ENCODE data around the gene MEGF11. TPM values are rescaled to one million over a fixed set of nuclear protein-coding genes. Genes with fewer than 3 reads are reported as not detected.
A peak's percentile ranks its signal among the peaks of the same experiment; 100 is the strongest.

The MEGF11 gene
- total RNA-seq, 5 donors from 2014 or later (not counting 1 experiment from before 2014, with no cell fraction given): 0.20 TPM; not detected in 4

GRCh38 chr15:65887565-65887964 is 366.0 kb downstream of the MEGF11 start:
- peak in 27 of 35 experiments; percentile 10 to 76 (median 36) for DNase-seq
- Mint-ChIP-seq H3K27me3 (no peaks in the 10 kb centered on the region), H3K9me3 (no peaks in the 10 kb centered on the region), H3K4me3 (peak overlapping the region; percentile 11 to 65 (median 29)), H3K4me1 (peaks cover 65 to 82% (median 76%) of the 10 kb centered on the region in 3 donors), H3K36me3 (peaks cover 53% of the 10 kb centered on the region), H3K27ac (peak overlapping the region; percentile 88 to 93)
- H3K27ac ChIP-seq (ENCODE audit: low read length): peak overlapping the region; percentile 50
- H3K27me3 ChIP-seq (replicated peaks in 1 of 2; ENCODE audit: control insufficient read depth in 2 of 2, extremely low read depth in 1 of 2, insufficient read depth in 2 of 2, low read length in 1 of 2): no peaks in the 10 kb centered on the region
- H3K4me1 ChIP-seq (ENCODE audit: control insufficient read depth in 1 of 2, extremely low read depth in 1 of 2, insufficient read depth in 2 of 2, low read length in 2 of 2): peaks cover 16 to 46% of the 10 kb centered on the region in 2 experiments
- POLR2A ChIA-PET: interaction anchor here (0.6 to 0.7 kb wide), 3 partner anchors 19 to 584 kb away, joined by 3 to 4 read pairs (median 3); no protein-coding TSS in a partner anchor
- no peak overlapping the region for H3K4me3 ChIP-seq (ENCODE audit: control insufficient read depth in 1 of 2, extremely low read depth in 1 of 2, low read length in 1 of 2)
- WGBS (ENCODE audit: insufficient coverage): 0% methylated on average over 3 of the region's 3 CpGs
- CTCF ChIA-PET: interaction anchor here in 1 of 2 donors (1.2 kb wide), 1 partner anchor 19 kb away, joined by 4 read pairs; the partner anchor contains the start of gene RAB11A
- H3K36me3 ChIP-seq (ENCODE audit: control insufficient read depth in 2 of 2, extremely low read depth in 1 of 2, insufficient read depth in 1 of 2, low read length in 1 of 2): peaks cover 0 to 18% of the 10 kb centered on the region in 2 donors
- ATAC-seq (replicated peaks in 1 of 4): peak; percentile 89 to 98 (median 96)
- no peaks in the 10 kb centered on the region for H3K9me3 ChIP-seq

- H3K4me1 Mint-ChIP-seq: peaks cover 80 to 88% (median 81%) of the 10 kb centered on the region in 3 donors
- no peaks in the 10 kb centered on the region for H3K27me3 ChIP-seq (replicated peaks in 1 of 2; ENCODE audit: control insufficient read depth in 2 of 2, extremely low read depth in 1 of 2, insufficient read depth in 2 of 2, low read length in 1 of 2)
- H3K27ac ChIP-seq (ENCODE audit: low read length): no peak overlapping the region
- peaks cover 0 to 19% of the 10 kb centered on the region in 2 donors for H3K36me3 ChIP-seq (ENCODE audit: control insufficient read depth in 2 of 2, extremely low read depth in 1 of 2, insufficient read depth in 1 of 2, low read length in 1 of 2)
- H3K4me3 Mint-ChIP-seq: no peak overlapping the region
- DNase-seq (no peak), ATAC-seq (replicated peaks in 1 of 4) (no peak)
- H3K9me3 Mint-ChIP-seq: no peaks in the 10 kb centered on the region
- POLR2A ChIA-PET: no interaction called here
- no peak overlapping the region for H3K4me3 ChIP-seq (ENCODE audit: control insufficient read depth in 1 of 2, extremely low read depth in 1 of 2, low read length in 1 of 2)
- H3K27ac Mint-ChIP-seq: peak overlapping the region; percentile 46 to 73
- peaks cover 51% of the 10 kb centered on the region for H3K36me3 Mint-ChIP-seq
- 96% methylated on average over 3 of the region's 4 CpGs for WGBS (ENCODE audit: insufficient coverage)
- CTCF ChIA-PET: no interaction called here
- no peaks in the 10 kb centered on the region for H3K27me3 Mint-ChIP-seq
- no peaks in the 10 kb centered on the region for H3K9me3 ChIP-seq
- H3K4me1 ChIP-seq (ENCODE audit: control insufficient read depth in 1 of 2, extremely low read depth in 1 of 2, insufficient read depth in 2 of 2, low read length in 2 of 2): peaks cover 22 to 59% of the 10 kb centered on the region in 2 experiments
These were observed 367.8 kb downstream of the MEGF11 start for GRCh38 chr15:65885668-65886218.

GRCh38 chr15:65884511-65884910 is 369.0 kb downstream of the MEGF11 start:
- H3K9me3 Mint-ChIP-seq: no peaks in the 10 kb centered on the region
- Histone ChIP-seq H3K9me3 (no peaks in the 10 kb centered on the region), H3K36me3 (ENCODE audit: control insufficient read depth in 2 of 2, extremely low read depth in 1 of 2, insufficient read depth in 1 of 2, low read length in 1 of 2) (peaks cover 0 to 29% of the 10 kb centered on the region in 2 donors), H3K27me3 (replicated peaks in 1 of 2; ENCODE audit: control insufficient read depth in 2 of 2, extremely low read depth in 1 of 2, insufficient read depth in 2 of 2, low read length in 1 of 2) (no peaks in the 10 kb centered on the region), H3K27ac (ENCODE audit: low read length) (no peak overlapping the region), H3K4me1 (ENCODE audit: control insufficient read depth in 1 of 2, extremely low read depth in 1 of 2, insufficient read depth in 2 of 2, low read length in 2 of 2) (peaks cover 22 to 59% of the 10 kb centered on the region in 2 experiments), H3K4me3 (ENCODE audit: control insufficient read depth in 1 of 2, extremely low read depth in 1 of 2, low read length in 1 of 2) (no peak overlapping the region)
- ChIA-PET POLR2A (interaction anchor here in 1 of 2 donors (0.7 kb wide), 1 partner anchor 34 kb away, joined by 3 read pairs; no protein-coding TSS in a partner anchor), CTCF (interaction anchor here (0.6 to 1.2 kb wide), 3 partner anchors 14 to 376 kb away, joined by 3 read pairs; no protein-coding TSS in a partner anchor)
- DNase-seq (peak in 1 of 35 experiments; percentile 25), ATAC-seq (replicated peaks in 1 of 4) (no peak)
- no peaks in the 10 kb centered on the region for H3K27me3 Mint-ChIP-seq
- H3K36me3 Mint-ChIP-seq: peaks cover 51% of the 10 kb centered on the region
- no peak overlapping the region for H3K4me3 Mint-ChIP-seq
- peaks cover 76 to 87% (median 82%) of the 10 kb centered on the region in 3 donors for H3K4me1 Mint-ChIP-seq
- peak overlapping the region; percentile 19 to 76 for H3K27ac Mint-ChIP-seq

GRCh38 chr15:65883571-65883970 is 370.0 kb downstream of the MEGF11 start:
- H3K9me3 Mint-ChIP-seq: no peaks in the 10 kb centered on the region
- peak overlapping the region; percentile 19 to 67 for H3K27ac Mint-ChIP-seq
- DNase-seq (no peak), ATAC-seq (replicated peaks in 1 of 4) (no peak)
- H3K27me3 ChIP-seq (replicated peaks in 1 of 2; ENCODE audit: control insufficient read depth in 2 of 2, extremely low read depth in 1 of 2, insufficient read depth in 2 of 2, low read length in 1 of 2): no peaks in the 10 kb centered on the region
- WGBS (ENCODE audit: insufficient coverage): 92% methylated on average over 2 of the region's 6 CpGs
- H3K4me3 ChIP-seq (ENCODE audit: control insufficient read depth in 1 of 2, extremely low read depth in 1 of 2, low read length in 1 of 2): no peak overlapping the region
- H3K4me3 Mint-ChIP-seq: no peak overlapping the region
- H3K36me3 Mint-ChIP-seq: peaks cover 52% of the 10 kb centered on the region
- CTCF ChIA-PET: no interaction called here
- H3K4me1 ChIP-seq (ENCODE audit: control insufficient read depth in 1 of 2, extremely low read depth in 1 of 2, insufficient read depth in 2 of 2, low read length in 2 of 2): peaks cover 22 to 49% of the 10 kb centered on the region in 2 experiments
- no peaks in the 10 kb centered on the region for H3K9me3 ChIP-seq
- no peaks in the 10 kb centered on the region for H3K27me3 Mint-ChIP-seq
- POLR2A ChIA-PET: interaction anchor here in 1 of 2 donors (0.6 kb wide), 1 partner anchor 19 kb away, joined by 4 read pairs; no protein-coding TSS in a partner anchor
- peaks cover 68 to 79% (median 72%) of the 10 kb centered on the region in 3 donors for H3K4me1 Mint-ChIP-seq
- peaks cover 0 to 35% of the 10 kb centered on the region in 2 donors for H3K36me3 ChIP-seq (ENCODE audit: control insufficient read depth in 2 of 2, extremely low read depth in 1 of 2, insufficient read depth in 1 of 2, low read length in 1 of 2)
- H3K27ac ChIP-seq (ENCODE audit: low read length): peak overlapping the region; percentile 15

GRCh38 chr15:65881766-65882434 is 371.6 kb downstream of the MEGF11 start:
- Mint-ChIP-seq H3K27ac (peak overlapping the region; percentile 57 to 85), H3K9me3 (no peaks in the 10 kb centered on the region), H3K4me3 (peak overlapping the region in 2 of 3 donors; percentile 31 to 50), H3K27me3 (no peaks in the 10 kb centered on the region), H3K36me3 (peaks cover 47% of the 10 kb centered on the region), H3K4me1 (peaks cover 55 to 70% (median 61%) of the 10 kb centered on the region in 3 donors)
- peak overlapping the region; percentile 39 for H3K27ac ChIP-seq (ENCODE audit: low read length)
- ATAC-seq (replicated peaks in 1 of 4) (peak; percentile 31 to 78 (median 50)), DNase-seq (peak in 1 of 35 experiments; percentile 25)
- H3K36me3 ChIP-seq (ENCODE audit: control insufficient read depth in 2 of 2, extremely low read depth in 1 of 2, insufficient read depth in 1 of 2, low read length in 1 of 2): peaks cover 0 to 52% of the 10 kb centered on the region in 2 donors
- POLR2A ChIA-PET: interaction anchor here in 1 of 2 donors (0.6 to 1.3 kb wide), 2 partner anchors 13 to 21 kb away, joined by 3 to 10 read pairs; partner anchors contain the start of gene RAB11A
- CTCF ChIA-PET: interaction anchor here in 1 of 2 donors (0.5 to 1.1 kb wide), 4 partner anchors 12 to 163 kb away, joined by 3 to 8 read pairs (median 4); partner anchors contain the start of gene RAB11A
- H3K4me3 ChIP-seq (ENCODE audit: control insufficient read depth in 1 of 2, extremely low read depth in 1 of 2, low read length in 1 of 2): peak overlapping the region in 1 of 2 donors; percentile 26
- 75% methylated on average over 2 of the region's 3 CpGs for WGBS (ENCODE audit: insufficient coverage)
- peaks cover 14 to 33% of the 10 kb centered on the region in 2 experiments for H3K4me1 ChIP-seq (ENCODE audit: control insufficient read depth in 1 of 2, extremely low read depth in 1 of 2, insufficient read depth in 2 of 2, low read length in 2 of 2)
- H3K27me3 ChIP-seq (replicated peaks in 1 of 2; ENCODE audit: control insufficient read depth in 2 of 2, extremely low read depth in 1 of 2, insufficient read depth in 2 of 2, low read length in 1 of 2): no peaks in the 10 kb centered on the region
- H3K9me3 ChIP-seq: no peaks in the 10 kb centered on the region

- H3K9me3 Mint-ChIP-seq: no peaks in the 10 kb centered on the region
- peak overlapping the region in 1 of 2 donors; percentile 44 for H3K27ac Mint-ChIP-seq
- H3K9me3 ChIP-seq: no peaks in the 10 kb centered on the region
- no peak overlapping the region for H3K4me3 ChIP-seq (ENCODE audit: control insufficient read depth in 1 of 2, extremely low read depth in 1 of 2, low read length in 1 of 2)
- DNase-seq: no peak
- H3K27ac ChIP-seq (ENCODE audit: low read length): no peak overlapping the region
- no peak overlapping the region for H3K4me3 Mint-ChIP-seq
- peaks cover 33% of the 10 kb centered on the region for H3K36me3 Mint-ChIP-seq
- peaks cover 13 to 14% of the 10 kb centered on the region in 2 experiments for H3K4me1 ChIP-seq (ENCODE audit: control insufficient read depth in 1 of 2, extremely low read depth in 1 of 2, insufficient read depth in 2 of 2, low read length in 2 of 2)
- POLR2A ChIA-PET: interaction anchor here (0.6 to 1.2 kb wide), 2 partner anchors 8 to 240 kb away, joined by 3 read pairs; partner anchors contain the start of gene RAB11A (in 1 of the 2)
- H3K36me3 ChIP-seq (ENCODE audit: control insufficient read depth in 2 of 2, extremely low read depth in 1 of 2, insufficient read depth in 1 of 2, low read length in 1 of 2): peaks cover 0 to 45% of the 10 kb centered on the region in 2 donors
- H3K4me1 Mint-ChIP-seq: peaks cover 34 to 56% (median 43%) of the 10 kb centered on the region in 3 donors
- no peak for ATAC-seq (replicated peaks in 1 of 4)
- H3K27me3 Mint-ChIP-seq: no peaks in the 10 kb centered on the region
- H3K27me3 ChIP-seq (replicated peaks in 1 of 2; ENCODE audit: control insufficient read depth in 2 of 2, extremely low read depth in 1 of 2, insufficient read depth in 2 of 2, low read length in 1 of 2): no peaks in the 10 kb centered on the region
- CTCF ChIA-PET: interaction anchor here in 1 of 2 donors (1.0 kb wide), 1 partner anchor 95 kb away, joined by 5 read pairs; no protein-coding TSS in a partner anchor
- 83% methylated on average over 2 of the region's 3 CpGs for WGBS (ENCODE audit: insufficient coverage)
These were observed 375.8 kb downstream of the MEGF11 start for GRCh38 chr15:65877749-65878148.

Data from T-cell (primary cell).